GM23338 (cell line): ENCODE data around the gene SERPINA7. TPM values are rescaled to one million over a fixed set of nuclear protein-coding genes. Genes with fewer than 3 reads are reported as not detected.

Source experiments
- ATAC-seq: fragments of 200-7000 bp; cut with Tn5 transposase; 3 replicates; pipeline ENCODE4 v1.9.1; 2020
- DNase-seq: peaks from one replicate; pipeline ENCODE4 v3.0.0-alpha.2; 2015; ENCODE audit warnings: low spot score
- H2AFZ ChIP-seq: fragments of 200-600 bp; sonication (generic); 2 replicates; pipeline ENCODE4 v1.8.0; 2016; ENCODE audit warnings: antibody characterized with exemption, mild to moderate bottlenecking, moderate library complexity
- H3F3A ChIP-seq: fragments of 200-600 bp; sonication (generic); replicated peaks from 2 replicates; pipeline ENCODE4 v1.8.0; 2017; ENCODE audit warnings: antibody characterized with exemption, mixed run types, low read depth
- H3K27ac ChIP-seq: fragments of 200-600 bp; sonication (generic); 2 replicates; pipeline ENCODE4 v1.6.1; 2016; ENCODE audit warnings: low read depth
- H3K27me3 ChIP-seq: fragments of 200-600 bp; sonication (generic); 2 replicates; pipeline ENCODE4 v1.8.0; 2016; ENCODE audit warnings: mild to moderate bottlenecking, mixed run types, moderate library complexity; ENCODE audit not compliant: insufficient read depth
- H3K36me3 ChIP-seq: fragments of 200-600 bp; sonication (generic); 2 replicates; pipeline ENCODE4 v1.8.0; 2016; ENCODE audit warnings: mild to moderate bottlenecking; ENCODE audit not compliant: insufficient read depth
- H3K4me1 ChIP-seq: fragments of 200-600 bp; sonication (generic); 2 replicates; pipeline ENCODE4 v1.8.0; 2016; ENCODE audit warnings: mild to moderate bottlenecking, moderate library complexity; ENCODE audit not compliant: insufficient read depth
- H3K4me2 ChIP-seq: fragments of 200-600 bp; sonication (generic); 2 replicates; pipeline ENCODE4 v1.7.1; 2017; ENCODE audit warnings: mixed run types
- H3K4me3 ChIP-seq: fragments of 200-600 bp; sonication (generic); 2 replicates; pipeline ENCODE4 v1.6.1; 2016; ENCODE audit warnings: mixed run types
- H3K79me2 ChIP-seq: fragments of 200-600 bp; sonication (generic); replicated peaks from 2 replicates; pipeline ENCODE4 v1.8.0; 2017; ENCODE audit warnings: mild to moderate bottlenecking; ENCODE audit not compliant: insufficient read depth
- H3K9me2 ChIP-seq: fragments of 200-600 bp; sonication (generic); 2 replicates; pipeline ENCODE4 v1.8.0; 2017; ENCODE audit not compliant: insufficient read depth
- H4K20me1 ChIP-seq: fragments of 200-600 bp; sonication (generic); replicated peaks from 2 replicates; pipeline ENCODE4 v1.8.0; 2017; ENCODE audit warnings: mild to moderate bottlenecking; ENCODE audit not compliant: insufficient read depth
- H3K27ac Mint-ChIP-seq: 2 replicates; pipeline ENCODE4 v1.8.0; 2020; ENCODE audit warnings: inconsistent platforms, mild to moderate bottlenecking, moderate library complexity, mixed read lengths
- H3K27me3 Mint-ChIP-seq: 3 replicates; pipeline ENCODE4 v1.8.0; 2022; ENCODE audit warnings: low read depth, mild to moderate bottlenecking, moderate library complexity, mixed read lengths, inconsistent platforms; ENCODE audit not compliant: insufficient read depth, poor library complexity
- H3K36me3 Mint-ChIP-seq: 3 replicates; pipeline ENCODE4 v1.8.0; 2021; ENCODE audit warnings: low read depth, mild to moderate bottlenecking, inconsistent platforms, moderate library complexity, mixed read lengths
- H3K4me1 Mint-ChIP-seq: 3 replicates; pipeline ENCODE4 v1.8.0; 2020; ENCODE audit warnings: mild to moderate bottlenecking, inconsistent platforms, mixed read lengths
- H3K4me3 Mint-ChIP-seq: 3 replicates; pipeline ENCODE4 v1.8.0; 2021; ENCODE audit warnings: moderate library complexity, mild to moderate bottlenecking, inconsistent platforms, mixed read lengths
- H3K9me3 Mint-ChIP-seq: 3 replicates; pipeline ENCODE4 v1.8.0; 2020; ENCODE audit warnings: moderate library complexity, mild to moderate bottlenecking, inconsistent platforms, mixed read lengths
- CREB1 ChIP-seq: fragments of 250-450 bp; sonication (Bioruptor Pico); IDR thresholded peaks from 2 replicates; pipeline ENCODE4 v1.5.0; 2020; ENCODE audit warnings: low read depth, mild to moderate bottlenecking, moderate library complexity
- ETS1 ChIP-seq: IDR thresholded peaks from 2 replicates; pipeline ENCODE4 v1.6.1; 2016; ENCODE audit warnings: antibody characterized with exemption
- EZH2 ChIP-seq: fragments of 200-600 bp; sonication (generic); IDR thresholded peaks from one replicate; pipeline ENCODE4 v1.8.0; 2017; ENCODE audit warnings: antibody characterized with exemption, mild to moderate bottlenecking, low read depth; ENCODE audit not compliant: unreplicated experiment
- EZH2phosphoT487 ChIP-seq: fragments of 200-600 bp; sonication (generic); IDR thresholded peaks from one replicate; pipeline ENCODE4 v1.8.1; 2018; ENCODE audit warnings: antibody characterized with exemption; ENCODE audit not compliant: unreplicated experiment
- NANOG ChIP-seq: IDR thresholded peaks from 2 replicates; pipeline ENCODE4 v1.6.1; 2016; ENCODE audit warnings: antibody characterized with exemption, borderline replicate concordance
- POLR2AphosphoS5 ChIP-seq: IDR thresholded peaks from 2 replicates; pipeline ENCODE4 v1.6.1; 2016; ENCODE audit warnings: antibody characterized with exemption, low read depth
- REST ChIP-seq: IDR thresholded peaks from one replicate; pipeline ENCODE4 v1.6.1; 2018; ENCODE audit warnings: antibody characterized with exemption; ENCODE audit not compliant: unreplicated experiment
- ZNF114 ChIP-seq: fragments of 250-450 bp; sonication (Bioruptor Pico); IDR thresholded peaks from 2 replicates; pipeline ENCODE4 v1.5.0; 2020; ENCODE audit warnings: mild to moderate bottlenecking, moderate library complexity
- ZNF331 ChIP-seq: fragments of 250-450 bp; sonication (Bioruptor Pico); IDR thresholded peaks from 2 replicates; pipeline ENCODE4 v1.5.0; 2020; ENCODE audit warnings: low read depth, mild to moderate bottlenecking, moderate library complexity
- ZNF462 ChIP-seq: fragments of 250-450 bp; sonication (Bioruptor Pico); IDR thresholded peaks from 2 replicates; pipeline ENCODE4 v1.5.0; 2020; ENCODE audit warnings: mild to moderate bottlenecking, moderate library complexity
- polyA plus RNA-seq: library from polyadenylated mRNA; unstranded; fragments of >200 nt; fragmentation: Nextera tagmentation; extraction: Ambion mirVana; gene quantifications from 2 replicates; pipeline ENCODE4 v1.2.1, GENCODE V29; 2016
- total RNA-seq: library from RNA; depleted of rRNA; stranded (reverse); fragments of >200 nt; shearing (Covaris generic); gene quantifications from 2 replicates; pipeline ENCODE4 v1.2.3, GENCODE V29; 2014

The SERPINA7 gene
- total and polyA plus RNA-seq, 2 experiments from 2014 or later: not detected

GRCh38 chrX:106042296-106042695, 3.8 kb upstream of the SERPINA7 start:
- Histone ChIP-seq H3K79me2 (no peaks in the 10 kb centered on the region), H3K9me2 (no peaks in the 10 kb centered on the region), H3K36me3 (no peaks in the 10 kb centered on the region), H3F3A (no peaks in the 10 kb centered on the region), H3K4me1 (no peaks in the 10 kb centered on the region), H3K27ac (no peak overlapping the region), H3K4me2 (no peak overlapping the region), H4K20me1 (no peaks in the 10 kb centered on the region), H2AFZ (no peak overlapping the region), H3K4me3 (no peak overlapping the region), H3K27me3 (no peaks in the 10 kb centered on the region)
- no peak for DNase-seq
- no peak for ATAC-seq
- no peaks in the 10 kb centered on the region for H3K27me3 Mint-ChIP-seq
- peaks cover 15% of the 10 kb centered on the region; the same call in 2 of the 3 replicates for H3K9me3 Mint-ChIP-seq
- no peaks in the 10 kb centered on the region for H3K4me1 Mint-ChIP-seq
- H3K4me3 Mint-ChIP-seq: no peak overlapping the region
- no peak for TF ChIP-seq ETS1
- H3K27ac Mint-ChIP-seq: no peak overlapping the region
- H3K36me3 Mint-ChIP-seq: no peaks in the 10 kb centered on the region

GRCh38 chrX:106040861-106041260, 2.3 kb upstream of the SERPINA7 start:
- Histone ChIP-seq H3K4me1 (no peaks in the 10 kb centered on the region), H3K4me3 (no peak overlapping the region), H2AFZ (no peak overlapping the region), H3K36me3 (no peaks in the 10 kb centered on the region), H3K79me2 (no peaks in the 10 kb centered on the region), H3K9me2 (no peaks in the 10 kb centered on the region), H3K27ac (no peak overlapping the region), H3K27me3 (no peaks in the 10 kb centered on the region), H4K20me1 (no peaks in the 10 kb centered on the region), H3K4me2 (no peak overlapping the region), H3F3A (no peaks in the 10 kb centered on the region)
- Mint-ChIP-seq H3K4me3 (no peak overlapping the region), H3K27ac (no peak overlapping the region), H3K4me1 (no peaks in the 10 kb centered on the region), H3K36me3 (no peaks in the 10 kb centered on the region), H3K27me3 (no peaks in the 10 kb centered on the region), H3K9me3 (peaks cover 16% of the 10 kb centered on the region; the same call in 2 of the 3 replicates)
- ATAC-seq: no peak
- TF ChIP-seq EZH2phosphoT487 (no peak), ZNF331 (no peak), ZNF462 (CRISPR knock-in tag) (no peak), REST (no peak), ETS1 (no peak), ZNF114 (CRISPR knock-in tag) (no peak), POLR2AphosphoS5 (no peak), CREB1 (CRISPR knock-in tag) (no peak), NANOG (no peak), EZH2 (no peak)
- DNase-seq: no peak
